SK-N-SH (cell line): Measurements from ENCODE around the gene ARHGDIA. TPM values are rescaled to one million over a fixed set of nuclear protein-coding genes. Genes with fewer than 3 reads are reported as not detected.

ENCODE experiments used
- CTCF ChIA-PET: fragments of 300-600, 350-600 bp; formaldehyde crosslinking; extraction: SDS; loops from one replicate; lab custom pipeline; 2021; lab: Yijun Ruan, JAX
- POLR2A ChIA-PET: fragments of 350-600 bp; sonication (Branson Sonifier 250); formaldehyde crosslinking; extraction: SDS; loops from one replicate; lab custom pipeline; 2020; ENCODE audit warnings: antibody characterized with exemption, inconsistent platforms; lab: Yijun Ruan, JAX
- DNase-seq: peaks from one replicate; pipeline ENCODE4 v3.0.0; 2012
- H2AFZ ChIP-seq: fragments of 200-600 bp; sonication (generic); 2 replicates; pipeline ENCODE4 v1.8.1; 2016; ENCODE audit warnings: antibody characterized with exemption, mild to moderate bottlenecking, low read depth
- H3F3A ChIP-seq: fragments of 200-600 bp; sonication (generic); replicated peaks from 2 replicates; pipeline ENCODE3; 2016; ENCODE audit warnings: antibody characterized with exemption, mild to moderate bottlenecking; ENCODE audit not compliant: insufficient read depth
- H3K27ac ChIP-seq, 2 experiments: fragments of 200-500 bp in 1 of 2; fragments of 200-600 bp in 1 of 2; sonication (Bioruptor generic) in 1 of 2; sonication (generic), shearing (Covaris generic) in 1 of 2; 2 replicates each; pipeline versions ENCODE4 v1.5.1 to v1.6.1; 2014 to 2016; ENCODE audit warnings: low read depth in 2 of 2, inconsistent platforms in 1 of 2, low read length in 1 of 2, mild to moderate bottlenecking in 1 of 2, mixed read lengths in 1 of 2
- H3K27me3 ChIP-seq: fragments of 200-600 bp; sonication (generic), shearing (Covaris generic); 2 replicates; pipeline ENCODE4 v1.6.1; 2016; ENCODE audit warnings: mixed run types; ENCODE audit not compliant: insufficient read depth
- H3K36me3 ChIP-seq, 2 experiments: fragments of 200-500 bp in 1 of 2; fragments of 200-600 bp in 1 of 2; sonication (Bioruptor generic) in 1 of 2; sonication (generic) in 1 of 2; replicated peaks in 1 of 2; 2 replicates each; pipeline versions ENCODE3 to v1.5.1; 2014 to 2016; ENCODE audit warnings: low read length in 1 of 2, mild to moderate bottlenecking in 1 of 2; ENCODE audit not compliant: insufficient read depth in 2 of 2, control insufficient read depth in 1 of 2
- H3K4me1 ChIP-seq, 2 experiments: fragments of 200-500 bp in 1 of 2; fragments of 200-600 bp in 1 of 2; sonication (Bioruptor generic) in 1 of 2; sonication (generic), shearing (Covaris generic) in 1 of 2; 2 replicates each; pipeline versions ENCODE4 v1.5.1 to v1.6.1; 2014 to 2016; ENCODE audit warnings: low read depth in 1 of 2, low read length in 1 of 2, mixed run types in 1 of 2; ENCODE audit not compliant: insufficient read depth in 2 of 2, control insufficient read depth in 1 of 2
- H3K4me2 ChIP-seq: fragments of 200-600 bp; sonication (generic), shearing (Covaris generic); 2 replicates; pipeline ENCODE4 v1.6.1; 2017; ENCODE audit warnings: mixed run types
- H3K4me3 ChIP-seq, 2 experiments: fragments of 200-500 bp in 1 of 2; fragments of 200-600 bp in 1 of 2; sonication (Bioruptor generic) in 1 of 2; sonication (generic), shearing (Covaris generic) in 1 of 2; 2 replicates each; pipeline versions ENCODE4 v1.5.1 to v1.8.1; 2014 to 2016; ENCODE audit warnings: low read depth in 2 of 2, inconsistent platforms in 1 of 2, low read length in 1 of 2, mild to moderate bottlenecking in 1 of 2, mixed read lengths in 1 of 2, moderate library complexity in 1 of 2
- H3K79me2 ChIP-seq: fragments of 200-600 bp; sonication (generic); 2 replicates; pipeline ENCODE4 v1.8.1; 2017; ENCODE audit warnings: mild to moderate bottlenecking; ENCODE audit not compliant: insufficient read depth
- H3K9ac ChIP-seq: fragments of 200-600 bp; sonication (generic); 2 replicates; pipeline ENCODE4 v1.6.1; 2017; ENCODE audit warnings: mixed run types
- H3K9me2 ChIP-seq: fragments of 200-600 bp; sonication (generic); 2 replicates; pipeline ENCODE4 v1.6.1; 2017; ENCODE audit warnings: mixed run types
- H3K9me3 ChIP-seq: fragments of 200-600 bp; sonication (generic); 2 replicates; pipeline ENCODE4 v1.6.1; 2017; ENCODE audit warnings: mixed run types, mild to moderate bottlenecking, moderate library complexity
- H4K20me1 ChIP-seq: fragments of 200-600 bp; sonication (generic); 2 replicates; pipeline ENCODE4 v1.6.1; 2017; ENCODE audit warnings: mild to moderate bottlenecking, mixed run types; ENCODE audit not compliant: insufficient read depth
- CTCF ChIP-seq: fragments of 200-600 bp; sonication (generic); IDR thresholded peaks from 2 replicates; pipeline ENCODE4 v1.6.1; 2017; ENCODE audit warnings: antibody characterized with exemption, mild to moderate bottlenecking, moderate library complexity
- FOSL2 ChIP-seq: IDR thresholded peaks from 2 replicates; pipeline ENCODE4 v1.4.0; 2012; ENCODE audit warnings: low read depth, mild to moderate bottlenecking, moderate library complexity, borderline replicate concordance
- MEF2A ChIP-seq: IDR thresholded peaks from 2 replicates; pipeline ENCODE4 v1.4.0; 2012; ENCODE audit warnings: low read depth, borderline replicate concordance
- REST ChIP-seq: IDR thresholded peaks from 2 replicates; pipeline ENCODE4 v1.6.1; 2012; ENCODE audit warnings: mild to moderate bottlenecking, low read depth, low read length, moderate library complexity
- RXRA ChIP-seq: IDR thresholded peaks from 2 replicates; pipeline ENCODE4 v1.4.0; 2012; ENCODE audit warnings: low read depth, mild to moderate bottlenecking, borderline replicate concordance
- TEAD4 ChIP-seq: IDR thresholded peaks from 2 replicates; pipeline ENCODE4 v1.4.0; 2012; ENCODE audit warnings: mild to moderate bottlenecking, borderline replicate concordance; ENCODE audit not compliant: insufficient read depth
- USF1 ChIP-seq: IDR thresholded peaks from 2 replicates; pipeline ENCODE4 v1.4.0; 2012; ENCODE audit warnings: low read depth, borderline replicate concordance
- YY1 ChIP-seq: IDR thresholded peaks from 2 replicates; pipeline ENCODE4 v1.4.0; 2012; ENCODE audit warnings: low read depth, mild to moderate bottlenecking
- WGBS: methylation state at CpG from one replicate; pipeline ENCODE4 v1.1.6; 2017; ENCODE audit warnings: low lambda C conversion rate; 5-methylcytosine and 5-hydroxymethylcytosine counted together
- polyA plus RNA-seq, 3 experiments: library from polyadenylated mRNA; depleted of rRNA; stranded (reverse); fragments of >200 nt; gene quantifications; 2 replicates each; pipeline ENCODE4 v1.2.3, GENCODE V29; 2012
- TF ChIP-seq, protein P1 (sequence below): IDR thresholded peaks from 2 replicates; pipeline ENCODE4; 2012

The ARHGDIA gene
- polyA plus RNA-seq, 1 of the 3 experiments (the other 2 are of a cell fraction): 385 TPM

GRCh38 chr17:81852237-81852636 is 18.9 kb downstream of the ARHGDIA start:
- Histone ChIP-seq H3K27ac (no peak overlapping the region), H3K4me3 (no peak overlapping the region), H3K9me2 (no peaks in the 10 kb centered on the region), H3K27me3 (no peaks in the 10 kb centered on the region), H3F3A (peaks cover 32% of the 10 kb centered on the region), H3K9me3 (no peaks in the 10 kb centered on the region), H2AFZ (no peak overlapping the region), H3K36me3 (peaks cover 46 to 81% of the 10 kb centered on the region in 2 experiments), H3K79me2 (peaks cover 73% of the 10 kb centered on the region), H3K4me1 (no peaks in the 10 kb centered on the region; a peak in 1 of 4 replicates), H3K4me2 (no peak overlapping the region), H4K20me1 (peaks cover 48% of the 10 kb centered on the region), H3K9ac (no peak overlapping the region)
- POLR2A ChIA-PET: no interaction called here
- no peak for DNase-seq
- CTCF ChIA-PET: interaction anchor here (0.7 to 2.3 kb wide), 7 partner anchors 9 to 114 kb away, joined by 3 to 8 read pairs (median 4); no protein-coding TSS in a partner anchor
- WGBS: 94% methylated on average over 12 of the region's 12 CpGs
- no peak for TF ChIP-seq TEAD4
- TF ChIP-seq CTCF: no peak
- TF ChIP-seq REST: no peak
- TF ChIP-seq, protein P1, sequence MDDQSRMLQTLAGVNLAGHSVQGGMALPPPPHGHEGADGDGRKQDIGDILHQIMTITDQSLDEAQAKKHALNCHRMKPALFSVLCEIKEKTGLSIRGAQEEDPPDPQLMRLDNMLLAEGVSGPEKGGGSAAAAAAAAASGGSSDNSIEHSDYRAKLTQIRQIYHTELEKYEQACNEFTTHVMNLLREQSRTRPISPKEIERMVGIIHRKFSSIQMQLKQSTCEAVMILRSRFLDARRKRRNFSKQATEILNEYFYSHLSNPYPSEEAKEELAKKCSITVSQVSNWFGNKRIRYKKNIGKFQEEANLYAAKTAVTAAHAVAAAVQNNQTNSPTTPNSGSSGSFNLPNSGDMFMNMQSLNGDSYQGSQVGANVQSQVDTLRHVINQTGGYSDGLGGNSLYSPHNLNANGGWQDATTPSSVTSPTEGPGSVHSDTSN: no peak
- TF ChIP-seq MEF2A: no peak

GRCh38 chr17:81851423-81851822 is 19.7 kb downstream of the ARHGDIA start:
- WGBS: 91% methylated on average over 15 of the region's 16 CpGs
- DNase-seq: no peak
- peaks cover 32% of the 10 kb centered on the region for H3F3A ChIP-seq
- ChIA-PET CTCF (interaction anchor here (1.1 to 2.1 kb wide), 2 partner anchors 12 to 18 kb away, joined by 3 to 4 read pairs; no protein-coding TSS in a partner anchor), POLR2A (interaction anchor here (1.1 kb wide), 1 partner anchor 10 kb away, joined by 3 read pairs; no protein-coding TSS in a partner anchor)
- H3K27ac ChIP-seq: no peak overlapping the region
- no peaks in the 10 kb centered on the region for H3K4me1 ChIP-seq
- H4K20me1 ChIP-seq: peaks cover 40% of the 10 kb centered on the region
- H3K27me3 ChIP-seq: no peaks in the 10 kb centered on the region
- TF ChIP-seq FOSL2 (no peak), USF1 (no peak), YY1 (no peak), TEAD4 (no peak), RXRA (no peak)
- H3K9ac ChIP-seq: no peak overlapping the region
- peaks cover 65% of the 10 kb centered on the region for H3K79me2 ChIP-seq
- no peaks in the 10 kb centered on the region for H3K9me2 ChIP-seq
- H3K4me2 ChIP-seq: no peak overlapping the region
- H3K4me3 ChIP-seq: no peak overlapping the region
- H2AFZ ChIP-seq: no peak overlapping the region
- no peaks in the 10 kb centered on the region for H3K9me3 ChIP-seq
- peaks cover 54 to 81% of the 10 kb centered on the region in 2 experiments for H3K36me3 ChIP-seq
